ENCODE measurements around the gene KLHL29. TPM values are rescaled to one million over a fixed set of nuclear protein-coding genes. Genes with fewer than 3 reads are reported as not detected.

The KLHL29 gene
- polyA plus RNA-seq, 3 donors = 0.03 TPM; not detected in 2

- H3K9me3 ChIP-seq (replicated peaks in 1 of 2; ENCODE audit: control insufficient read depth in 1 of 2, insufficient read depth in 1 of 2, low read length in 2 of 2) = no peaks in the 10 kb centered on the region
- no peak for TF ChIP-seq CTCF (IDR thresholded peaks at IDR 0.05)
- no peak overlapping the region for H2AFZ ChIP-seq (ENCODE audit: insufficient read depth, low read depth, low read length, poor library complexity, severe bottlenecking)
- no peak overlapping the region for H3K9ac ChIP-seq (ENCODE audit: insufficient read depth, low read length, poor library complexity, severe bottlenecking)
- Mint-ChIP-seq H3K4me1 (no peaks in the 10 kb centered on the region), H3K27me3 (ENCODE audit: low read depth in 3 of 3) (peaks cover 3 to 8% (median 7%) of the 10 kb centered on the region in 3 donors), H3K4me3 (no peak overlapping the region), H3K27ac (no peak overlapping the region), H3K9me3 (peaks cover 0 to 3% (median 0%) of the 10 kb centered on the region in 7 donors), H3K36me3 (no peaks in the 10 kb centered on the region)
- no peak overlapping the region for H3K4me3 ChIP-seq (replicated peaks in 1 of 3; ENCODE audit: low read depth in 2 of 3, low read length in 3 of 3)
- H3K27me3 ChIP-seq (ENCODE audit: control insufficient read depth in 2 of 2, insufficient read depth in 2 of 2, low read length in 2 of 2) = no peaks in the 10 kb centered on the region
- H4K20me1 ChIP-seq (ENCODE audit: insufficient read depth, low read length) = no peaks in the 10 kb centered on the region
- no peaks in the 10 kb centered on the region for H3K79me2 ChIP-seq (ENCODE audit: insufficient read depth, low read length)
- 64% methylated on average over 7 of the region's 7 CpGs for WGBS (ENCODE audit: insufficient coverage)
- intact Hi-C loops (cut with micrococcal nuclease) = no loop called here
- H3K36me3 ChIP-seq (replicated peaks in 1 of 2; ENCODE audit: control insufficient read depth in 1 of 2, insufficient read depth in 2 of 2, low read length in 2 of 2) = no peaks in the 10 kb centered on the region
- DNase-seq = no peak
- H3K4me2 ChIP-seq (replicated peaks; ENCODE audit: extremely low read depth, low read length, poor library complexity, severe bottlenecking) = no peak overlapping the region
- H3K4me1 ChIP-seq (ENCODE audit: control insufficient read depth in 1 of 2, insufficient read depth in 2 of 2, low read length in 2 of 2) = no peaks in the 10 kb centered on the region
- H3K27ac ChIP-seq (ENCODE audit: low read depth in 1 of 2, low read length in 2 of 2) = no peak overlapping the region
These were observed 165.6 kb downstream of the KLHL29 start for GRCh38 chr2:23550553-23550952.

- Histone ChIP-seq H3K79me2 (ENCODE audit: insufficient read depth, low read length) (no peaks in the 10 kb centered on the region), H3K27ac (ENCODE audit: low read depth in 1 of 2, low read length in 2 of 2) (no peak overlapping the region), H4K20me1 (ENCODE audit: insufficient read depth, low read length) (no peaks in the 10 kb centered on the region), H3K9ac (ENCODE audit: insufficient read depth, low read length, poor library complexity, severe bottlenecking) (no peak overlapping the region), H3K4me1 (ENCODE audit: control insufficient read depth in 1 of 2, insufficient read depth in 2 of 2, low read length in 2 of 2) (no peaks in the 10 kb centered on the region), H2AFZ (ENCODE audit: insufficient read depth, low read depth, low read length, poor library complexity, severe bottlenecking) (no peak overlapping the region), H3K4me3 (replicated peaks in 1 of 3; ENCODE audit: low read depth in 2 of 3, low read length in 3 of 3) (no peak overlapping the region), H3K4me2 (replicated peaks; ENCODE audit: extremely low read depth, low read length, poor library complexity, severe bottlenecking) (no peak overlapping the region), H3K27me3 (ENCODE audit: control insufficient read depth in 2 of 2, insufficient read depth in 2 of 2, low read length in 2 of 2) (no peaks in the 10 kb centered on the region), H3K36me3 (replicated peaks in 1 of 2; ENCODE audit: control insufficient read depth in 1 of 2, insufficient read depth in 2 of 2, low read length in 2 of 2) (no peaks in the 10 kb centered on the region), H3K9me3 (replicated peaks in 1 of 2; ENCODE audit: control insufficient read depth in 1 of 2, insufficient read depth in 1 of 2, low read length in 2 of 2) (no peaks in the 10 kb centered on the region)
- no peaks in the 10 kb centered on the region for H3K4me1 Mint-ChIP-seq
- no CpG with 5 or more reads among the region's 5 CpGs for WGBS (ENCODE audit: insufficient coverage)
- H3K27me3 Mint-ChIP-seq (ENCODE audit: low read depth in 3 of 3) = peaks cover 3 to 7% (median 5%) of the 10 kb centered on the region in 3 donors
- H3K9me3 Mint-ChIP-seq = peaks cover 0 to 3% (median 0%) of the 10 kb centered on the region in 7 donors
- no peak overlapping the region for H3K4me3 Mint-ChIP-seq
- no peaks in the 10 kb centered on the region for H3K36me3 Mint-ChIP-seq
- DNase-seq = no peak
- H3K27ac Mint-ChIP-seq = no peak overlapping the region
- intact Hi-C loops (cut with micrococcal nuclease) = no loop called here
- no peak for TF ChIP-seq CTCF (IDR thresholded peaks at IDR 0.05)
These were observed 166.9 kb downstream of the KLHL29 start for GRCh38 chr2:23551875-23552274.
